ENCODE data around the gene ANKRD35. TPM values are rescaled to one million over a fixed set of nuclear protein-coding genes. Genes with fewer than 3 reads are reported as not detected.

The ANKRD35 gene
- total RNA-seq, 1 experiment from 2014 or later: not detected

DNA sequence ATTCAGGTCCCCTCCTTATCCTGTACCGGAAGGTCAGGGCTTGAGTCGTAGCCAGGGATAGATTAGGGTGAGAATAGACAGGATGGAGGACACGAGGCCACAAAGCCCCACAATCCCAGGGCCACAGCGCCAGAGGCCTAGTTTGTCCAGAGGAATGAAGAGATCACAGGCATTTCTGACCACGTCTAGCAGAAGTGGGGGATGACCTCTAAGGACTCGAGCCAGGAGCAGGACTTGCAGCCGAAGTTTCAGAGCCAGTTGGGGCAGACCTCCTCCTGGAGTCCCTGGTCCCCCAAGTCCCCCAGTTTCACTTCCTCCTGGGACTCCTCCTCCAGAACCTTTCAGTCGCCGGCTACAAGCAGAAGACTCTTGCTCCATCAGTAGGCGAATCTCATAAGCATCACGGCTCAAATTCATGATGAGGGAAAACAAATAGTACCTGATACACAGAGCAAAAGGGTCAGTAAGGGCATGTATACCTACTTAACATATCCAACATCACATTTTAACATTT is 26.5 kb upstream of the ANKRD35 start:
- Histone ChIP-seq H3K36me3 (ENCODE audit: control insufficient read depth in 1 of 2, insufficient read depth in 2 of 2, low read length in 2 of 2) (peaks cover 6 to 13% of the 10 kb centered on the region in 2 experiments; a peak in 3 of 4 replicates), H3K4me2 (ENCODE audit: low read length) (no peak overlapping the region), H3K9me2 (ENCODE audit: insufficient read depth) (no peaks in the 10 kb centered on the region), H3K9ac (ENCODE audit: low read length) (no peak overlapping the region), H3K4me3 (replicated peaks in 1 of 2; ENCODE audit: low read depth in 1 of 2, low read length in 2 of 2) (no peak overlapping the region), H3K27ac (ENCODE audit: low read depth, low read length) (no peak overlapping the region), H4K20me1 (ENCODE audit: insufficient read depth) (no peaks in the 10 kb centered on the region), H3K4me1 (ENCODE audit: control insufficient read depth in 1 of 2, insufficient read depth in 2 of 2, low read length in 2 of 2) (peaks cover 5 to 20% of the 10 kb centered on the region in 2 experiments; a peak in 3 of 4 replicates), H3K27me3 (ENCODE audit: insufficient read depth, low read length) (no peaks in the 10 kb centered on the region), H2AFZ (ENCODE audit: low read depth, low read length, poor library complexity, severe bottlenecking) (no peak overlapping the region), H3K9me3 (ENCODE audit: control insufficient read depth in 1 of 2, insufficient read depth in 1 of 2, low read depth in 1 of 2, low read length in 2 of 2) (no peaks in the 10 kb centered on the region), H3K79me2 (ENCODE audit: insufficient read depth, low read length) (no peaks in the 10 kb centered on the region)
- ChIA-PET POLR2A (no interaction called here), RAD21 (ENCODE audit: low non-redundant PET in 1 of 2, low total read pairs in 2 of 2, uncharacterized antibody in 2 of 2, unreplicated experiment in 2 of 2) (no interaction called here), CTCF (interaction anchor here (2.1 kb wide), 1 partner anchor 20 kb away, joined by 12 read pairs; no protein-coding TSS in a partner anchor)
- TF ChIP-seq EZH2phosphoT487 (IDR thresholded peaks at IDR 0.05; ENCODE audit: borderline replicate concordance) (no peak), CBX3 (IDR thresholded peaks at IDR 0.05; ENCODE audit: low read depth) (no peak)
- ATAC-seq (no peak), DNase-seq (ENCODE audit: low read depth, low spot score) (no peak)
- no TSS peak for BruUV-seq (replicated peaks)
- intact Hi-C loops (cut with micrococcal nuclease): no loop called here

DNA sequence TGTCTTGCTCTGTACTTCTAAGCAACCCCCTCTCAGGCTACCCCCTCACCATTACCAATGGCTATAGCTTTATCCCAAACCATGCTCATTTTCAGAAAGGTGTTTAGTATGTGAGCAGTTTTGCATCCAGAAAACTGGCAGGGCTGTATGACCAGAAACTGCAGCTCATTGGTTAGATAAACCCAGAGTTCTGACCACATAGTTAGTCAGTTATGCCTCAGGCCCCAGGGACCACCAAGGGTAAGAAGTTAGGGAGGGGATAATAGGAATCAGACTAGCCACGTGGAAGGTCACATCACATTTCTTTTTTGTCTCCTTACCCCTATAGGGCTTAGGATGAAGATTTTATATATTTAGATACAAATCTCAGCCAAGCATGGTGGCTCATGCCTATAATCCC is 23.0 kb upstream of the ANKRD35 start:
- ChIA-PET RAD21 (ENCODE audit: low non-redundant PET in 1 of 2, low total read pairs in 2 of 2, uncharacterized antibody in 2 of 2, unreplicated experiment in 2 of 2) (no interaction called here), CTCF (interaction anchor here (0.6 to 2.8 kb wide), 3 partner anchors 10 to 16 kb away, joined by 3 to 19 read pairs (median 5); partner anchors contain the start of gene PEX11B), POLR2A (interaction anchor here (1.2 to 2.4 kb wide), 2 partner anchors 17 to 19 kb away, joined by 3 to 10 read pairs; partner anchors contain the start of gene RBM8A)
- Histone ChIP-seq H2AFZ (ENCODE audit: low read depth, low read length, poor library complexity, severe bottlenecking) (no peak overlapping the region), H4K20me1 (ENCODE audit: insufficient read depth) (no peaks in the 10 kb centered on the region), H3K9ac (ENCODE audit: low read length) (no peak overlapping the region), H3K4me3 (replicated peaks in 1 of 2; ENCODE audit: low read depth in 1 of 2, low read length in 2 of 2) (no peak overlapping the region), H3K9me3 (ENCODE audit: control insufficient read depth in 1 of 2, insufficient read depth in 1 of 2, low read depth in 1 of 2, low read length in 2 of 2) (no peaks in the 10 kb centered on the region), H3K9me2 (ENCODE audit: insufficient read depth) (no peaks in the 10 kb centered on the region), H3K4me1 (ENCODE audit: control insufficient read depth in 1 of 2, insufficient read depth in 2 of 2, low read length in 2 of 2) (peaks cover 5 to 14% of the 10 kb centered on the region in 2 experiments; a peak in 3 of 4 replicates), H3K36me3 (ENCODE audit: control insufficient read depth in 1 of 2, insufficient read depth in 2 of 2, low read length in 2 of 2) (peaks cover 6 to 9% of the 10 kb centered on the region in 2 experiments; a peak in 3 of 4 replicates), H3K79me2 (ENCODE audit: insufficient read depth, low read length) (no peaks in the 10 kb centered on the region), H3K27ac (ENCODE audit: low read depth, low read length) (no peak overlapping the region), H3K27me3 (ENCODE audit: insufficient read depth, low read length) (no peaks in the 10 kb centered on the region), H3K4me2 (ENCODE audit: low read length) (no peak overlapping the region)
- no peak for DNase-seq (ENCODE audit: low read depth, low spot score)
- intact Hi-C loops (cut with micrococcal nuclease): loop anchor here (5.0 kb wide), 1 partner anchor 61 kb away; the partner anchor contains the start of gene NUDT17
- no TSS peak for BruUV-seq (replicated peaks)
- ATAC-seq: no peak
- TF ChIP-seq JUND (IDR thresholded peaks at IDR 0.05): no peak
- TF ChIP-seq, protein P1, sequence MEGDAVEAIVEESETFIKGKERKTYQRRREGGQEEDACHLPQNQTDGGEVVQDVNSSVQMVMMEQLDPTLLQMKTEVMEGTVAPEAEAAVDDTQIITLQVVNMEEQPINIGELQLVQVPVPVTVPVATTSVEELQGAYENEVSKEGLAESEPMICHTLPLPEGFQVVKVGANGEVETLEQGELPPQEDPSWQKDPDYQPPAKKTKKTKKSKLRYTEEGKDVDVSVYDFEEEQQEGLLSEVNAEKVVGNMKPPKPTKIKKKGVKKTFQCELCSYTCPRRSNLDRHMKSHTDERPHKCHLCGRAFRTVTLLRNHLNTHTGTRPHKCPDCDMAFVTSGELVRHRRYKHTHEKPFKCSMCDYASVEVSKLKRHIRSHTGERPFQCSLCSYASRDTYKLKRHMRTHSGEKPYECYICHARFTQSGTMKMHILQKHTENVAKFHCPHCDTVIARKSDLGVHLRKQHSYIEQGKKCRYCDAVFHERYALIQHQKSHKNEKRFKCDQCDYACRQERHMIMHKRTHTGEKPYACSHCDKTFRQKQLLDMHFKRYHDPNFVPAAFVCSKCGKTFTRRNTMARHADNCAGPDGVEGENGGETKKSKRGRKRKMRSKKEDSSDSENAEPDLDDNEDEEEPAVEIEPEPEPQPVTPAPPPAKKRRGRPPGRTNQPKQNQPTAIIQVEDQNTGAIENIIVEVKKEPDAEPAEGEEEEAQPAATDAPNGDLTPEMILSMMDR (IDR thresholded peaks at IDR 0.05 in 2 of 3, conservative IDR thresholded peaks at IDR 0.05 in 1 of 3; ENCODE audit: borderline replicate concordance in 1 of 3, insufficient read depth in 1 of 3, low read depth in 2 of 3, low read length in 2 of 3): no peak
- no peak for TF ChIP-seq CBX3 (IDR thresholded peaks at IDR 0.05; ENCODE audit: low read depth)
- no peak for TF ChIP-seq TCF7L2 (IDR thresholded peaks at IDR 0.05; ENCODE audit: borderline replicate concordance, extremely low read depth, insufficient read depth, insufficient read length)
- no peak for TF ChIP-seq SIN3A (IDR thresholded peaks at IDR 0.05; ENCODE audit: low read depth)
- no peak for TF ChIP-seq RAD21 (IDR thresholded peaks at IDR 0.05; ENCODE audit: low read depth)
- no peak for TF ChIP-seq EZH2 (IDR thresholded peaks at IDR 0.05)
- TF ChIP-seq YY1 (IDR thresholded peaks at IDR 0.05; ENCODE audit: extremely low read depth, insufficient replicate concordance, low read depth, low read length): no peak
- no peak for TF ChIP-seq ZBTB33 (IDR thresholded peaks at IDR 0.05; ENCODE audit: extremely low read depth, insufficient replicate concordance, low read length)
- TF ChIP-seq REST (IDR thresholded peaks at IDR 0.05; ENCODE audit: low read depth): no peak

Measured in HCT116 (cell line).